H1 (cell line): ENCODE data around the gene PRODH2.

ENCODE experiments used
- CHD2 ChIP-seq: IDR thresholded peaks from 2 replicates; pipeline ENCODE4 v1.6.1; 2012; ENCODE audit warnings: low read length, improper control_type of control experiment
- EZH2 ChIP-seq: fragments of 200-600 bp; sonication (generic); IDR thresholded peaks from 2 replicates; pipeline ENCODE4 v1.7.1; 2012; ENCODE audit warnings: low read depth, mild to moderate bottlenecking, moderate library complexity, low read length, inconsistent platforms; ENCODE audit not compliant: severe bottlenecking
- FOSL1 ChIP-seq: IDR thresholded peaks from 2 replicates; pipeline ENCODE4 v1.6.1; 2011; ENCODE audit warnings: mild to moderate bottlenecking, low read depth, low read length, moderate library complexity; ENCODE audit not compliant: insufficient read depth
- MAFK ChIP-seq: IDR thresholded peaks from 2 replicates; pipeline ENCODE4 v1.6.1; 2012; ENCODE audit warnings: low read depth, mild to moderate bottlenecking, improper control_type of control experiment, low read length
- POLR2A ChIP-seq, 2 experiments: IDR thresholded peaks; 1 replicate in 1 of 2; 2 replicates in 1 of 2; pipeline ENCODE4 v1.6.1; 2011; ENCODE audit warnings: low read depth in 2 of 2, low read length in 2 of 2, mild to moderate bottlenecking in 2 of 2; ENCODE audit errors: control extremely low read depth in 1 of 2
- POLR2AphosphoS5 ChIP-seq: IDR thresholded peaks from 2 replicates; pipeline ENCODE4 v1.6.1; 2011; ENCODE audit warnings: low read depth, low read length
- RFX5 ChIP-seq: IDR thresholded peaks from 2 replicates; pipeline ENCODE4 v1.6.1; 2011; ENCODE audit warnings: low read depth, low read length, improper control_type of control experiment, borderline replicate concordance
- SIN3A ChIP-seq, 2 experiments: IDR thresholded peaks in 1 of 2; conservative IDR thresholded peaks in 1 of 2; 2 replicates each; pipeline ENCODE4 v1.6.1; 2011 to 2012; ENCODE audit warnings: low read length in 2 of 2, improper control_type of control experiment in 1 of 2, low read depth in 1 of 2, mild to moderate bottlenecking in 1 of 2
- SP1 ChIP-seq: IDR thresholded peaks from 2 replicates; pipeline ENCODE4 v1.6.1; 2011; ENCODE audit warnings: low read depth, low read length
- ZNF274 ChIP-seq: IDR thresholded peaks from 2 replicates; pipeline ENCODE4 v1.7.0; 2012; ENCODE audit warnings: low read length, borderline replicate concordance; ENCODE audit errors: extremely low read depth
- TF ChIP-seq, protein P1 (sequence below), 3 experiments: IDR thresholded peaks; 1 replicate in 2 of 3; 2 replicates in 1 of 3; pipeline versions ENCODE4 v1.5.1 to v1.6.1; 2011; ENCODE audit warnings: low read length in 3 of 3, mild to moderate bottlenecking in 3 of 3, inconsistent platforms in 2 of 3, low read depth in 1 of 3, moderate library complexity in 1 of 3; ENCODE audit not compliant: insufficient read depth in 1 of 3; ENCODE audit errors: control extremely low read depth in 1 of 3

GRCh38 chr19:35816846-35817245, 4.2 kb upstream of the PRODH2 start:
- no peak for TF ChIP-seq CHD2
- no peak for TF ChIP-seq POLR2A (IDR thresholded peaks at IDR 0.05; ENCODE audit: control extremely low read depth in 1 of 2, low read depth in 2 of 2, low read length in 2 of 2)
- no peak for TF ChIP-seq MAFK
- no peak for TF ChIP-seq SP1
- TF ChIP-seq RFX5 = no peak
- TF ChIP-seq SIN3A (conservative IDR thresholded peaks at IDR 0.05 in 1 of 2, IDR thresholded peaks at IDR 0.05 in 1 of 2; ENCODE audit: low read depth in 1 of 2, low read length in 2 of 2) = no peak
- TF ChIP-seq, protein P1, sequence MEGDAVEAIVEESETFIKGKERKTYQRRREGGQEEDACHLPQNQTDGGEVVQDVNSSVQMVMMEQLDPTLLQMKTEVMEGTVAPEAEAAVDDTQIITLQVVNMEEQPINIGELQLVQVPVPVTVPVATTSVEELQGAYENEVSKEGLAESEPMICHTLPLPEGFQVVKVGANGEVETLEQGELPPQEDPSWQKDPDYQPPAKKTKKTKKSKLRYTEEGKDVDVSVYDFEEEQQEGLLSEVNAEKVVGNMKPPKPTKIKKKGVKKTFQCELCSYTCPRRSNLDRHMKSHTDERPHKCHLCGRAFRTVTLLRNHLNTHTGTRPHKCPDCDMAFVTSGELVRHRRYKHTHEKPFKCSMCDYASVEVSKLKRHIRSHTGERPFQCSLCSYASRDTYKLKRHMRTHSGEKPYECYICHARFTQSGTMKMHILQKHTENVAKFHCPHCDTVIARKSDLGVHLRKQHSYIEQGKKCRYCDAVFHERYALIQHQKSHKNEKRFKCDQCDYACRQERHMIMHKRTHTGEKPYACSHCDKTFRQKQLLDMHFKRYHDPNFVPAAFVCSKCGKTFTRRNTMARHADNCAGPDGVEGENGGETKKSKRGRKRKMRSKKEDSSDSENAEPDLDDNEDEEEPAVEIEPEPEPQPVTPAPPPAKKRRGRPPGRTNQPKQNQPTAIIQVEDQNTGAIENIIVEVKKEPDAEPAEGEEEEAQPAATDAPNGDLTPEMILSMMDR (IDR thresholded peaks at IDR 0.05; ENCODE audit: control extremely low read depth in 1 of 3, insufficient read depth in 1 of 3, low read depth in 1 of 3, low read length in 3 of 3) = no peak
- TF ChIP-seq POLR2AphosphoS5 = no peak
- no peak for TF ChIP-seq ZNF274
- TF ChIP-seq EZH2 = no peak
- TF ChIP-seq FOSL1 = no peak
